HepG2 (cell line): ENCODE measurements around the gene AUP1. TPM values are rescaled to one million over a fixed set of nuclear protein-coding genes. Genes with fewer than 3 reads are reported as not detected.

Source experiments
- IKZF5 ChIP-seq: IDR thresholded peaks from 2 replicates; pipeline ENCODE4 v1.6.1; 2018; ENCODE audit warnings: missing genetic modification reagents, mild to moderate bottlenecking, missing compliant biosample characterization
- KDM5A ChIP-seq: fragments of 200-600 bp; sonication (generic); IDR thresholded peaks from 2 replicates; pipeline ENCODE4 v1.7.0; 2018; ENCODE audit warnings: antibody characterized with exemption, mild to moderate bottlenecking, low read length, borderline replicate concordance
- PHF8 ChIP-seq: sonication (generic); formaldehyde crosslinking; IDR thresholded peaks from 2 replicates; pipeline ENCODE4 v1.5.0; 2020; ENCODE audit warnings: missing genetic modification reagents
- ZNF282 ChIP-seq: fragments of 450-650 bp; IDR thresholded peaks from 2 replicates; pipeline ENCODE4 v1.6.1; 2018; ENCODE audit not compliant: partially characterized antibody
- ZNF550 ChIP-seq: sonication (generic); formaldehyde crosslinking; IDR thresholded peaks from 2 replicates; pipeline ENCODE4 v1.4.0; 2020; ENCODE audit warnings: mild to moderate bottlenecking, missing genetic modification reagents, borderline replicate concordance
- ZNF75D ChIP-seq: sonication (generic); formaldehyde crosslinking; IDR thresholded peaks from 2 replicates; pipeline ENCODE4 v1.8.1; 2023; ENCODE audit warnings: missing genetic modification reagents, mild to moderate bottlenecking, borderline replicate concordance
- ZNF891 ChIP-seq: sonication (generic); formaldehyde crosslinking; IDR thresholded peaks from 2 replicates; pipeline ENCODE4 v1.5.0; 2020; ENCODE audit warnings: mild to moderate bottlenecking, missing genetic modification reagents
- polyA plus RNA-seq, 8 experiments: library from polyadenylated mRNA; depleted of rRNA in 3 of 8; stranded (reverse) in 7 of 8; unstranded in 1 of 8; fragments of >200 nt; fragmentation: Illumina TruSeq in 4 of 8; extraction: Trizol in 4 of 8; gene quantifications; 2 replicates each; pipeline versions ENCODE4 v1.2.1 to v1.2.3, GENCODE V29; 2011 to 2016; ENCODE audit warnings: low read depth in 4 of 8, missing spikeins in 1 of 8, mixed read lengths in 1 of 8; ENCODE audit not compliant: insufficient read depth in 1 of 8
- total RNA-seq, 5 experiments: library from RNA; depleted of rRNA; stranded (reverse); fragments of >200 nt; fragmentation: Illumina TruSeq; extraction: Trizol; gene quantifications; 2 replicates each; pipeline ENCODE4 v1.2.3, GENCODE V29; 2016; ENCODE audit warnings: low read depth in 1 of 5
- TF ChIP-seq, protein P1 (sequence below), 2 experiments: sonication (generic) in 1 of 2; formaldehyde crosslinking in 1 of 2; IDR thresholded peaks; 2 replicates each; pipeline versions ENCODE4 v1.4.0 to v1.6.1; 2016 to 2020; ENCODE audit warnings: borderline replicate concordance in 1 of 2, low read depth in 1 of 2, mild to moderate bottlenecking in 1 of 2, missing genetic modification reagents in 1 of 2
- TF ChIP-seq, protein P2 (sequence below): sonication (generic); formaldehyde crosslinking; IDR thresholded peaks from 2 replicates; pipeline ENCODE4 v1.8.0; 2022; ENCODE audit warnings: missing genetic modification reagents, mild to moderate bottlenecking, moderate library complexity, borderline replicate concordance
- TF ChIP-seq, protein P3 (sequence below): sonication (generic); formaldehyde crosslinking; IDR thresholded peaks from 2 replicates; pipeline ENCODE4 v1.4.0; 2020; ENCODE audit warnings: mild to moderate bottlenecking, missing genetic modification reagents

The AUP1 gene
- total and polyA plus RNA-seq, 2 of the 13 experiments (the other 11 are each of a cell fraction or from before 2014, with no cell fraction given) = 174 to 267 TPM

- TF ChIP-seq, protein P1, sequence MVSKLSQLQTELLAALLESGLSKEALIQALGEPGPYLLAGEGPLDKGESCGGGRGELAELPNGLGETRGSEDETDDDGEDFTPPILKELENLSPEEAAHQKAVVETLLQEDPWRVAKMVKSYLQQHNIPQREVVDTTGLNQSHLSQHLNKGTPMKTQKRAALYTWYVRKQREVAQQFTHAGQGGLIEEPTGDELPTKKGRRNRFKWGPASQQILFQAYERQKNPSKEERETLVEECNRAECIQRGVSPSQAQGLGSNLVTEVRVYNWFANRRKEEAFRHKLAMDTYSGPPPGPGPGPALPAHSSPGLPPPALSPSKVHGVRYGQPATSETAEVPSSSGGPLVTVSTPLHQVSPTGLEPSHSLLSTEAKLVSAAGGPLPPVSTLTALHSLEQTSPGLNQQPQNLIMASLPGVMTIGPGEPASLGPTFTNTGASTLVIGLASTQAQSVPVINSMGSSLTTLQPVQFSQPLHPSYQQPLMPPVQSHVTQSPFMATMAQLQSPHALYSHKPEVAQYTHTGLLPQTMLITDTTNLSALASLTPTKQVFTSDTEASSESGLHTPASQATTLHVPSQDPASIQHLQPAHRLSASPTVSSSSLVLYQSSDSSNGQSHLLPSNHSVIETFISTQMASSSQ (IDR thresholded peaks at IDR 0.05; ENCODE audit: low read depth) = peak; percentile 77
- TF ChIP-seq, protein P1 (CRISPR knock-in tag; IDR thresholded peaks at IDR 0.05; ENCODE audit: borderline replicate concordance) = peak; percentile 31; the same call in 1 of the 2 replicates
- TF ChIP-seq, protein P2, sequence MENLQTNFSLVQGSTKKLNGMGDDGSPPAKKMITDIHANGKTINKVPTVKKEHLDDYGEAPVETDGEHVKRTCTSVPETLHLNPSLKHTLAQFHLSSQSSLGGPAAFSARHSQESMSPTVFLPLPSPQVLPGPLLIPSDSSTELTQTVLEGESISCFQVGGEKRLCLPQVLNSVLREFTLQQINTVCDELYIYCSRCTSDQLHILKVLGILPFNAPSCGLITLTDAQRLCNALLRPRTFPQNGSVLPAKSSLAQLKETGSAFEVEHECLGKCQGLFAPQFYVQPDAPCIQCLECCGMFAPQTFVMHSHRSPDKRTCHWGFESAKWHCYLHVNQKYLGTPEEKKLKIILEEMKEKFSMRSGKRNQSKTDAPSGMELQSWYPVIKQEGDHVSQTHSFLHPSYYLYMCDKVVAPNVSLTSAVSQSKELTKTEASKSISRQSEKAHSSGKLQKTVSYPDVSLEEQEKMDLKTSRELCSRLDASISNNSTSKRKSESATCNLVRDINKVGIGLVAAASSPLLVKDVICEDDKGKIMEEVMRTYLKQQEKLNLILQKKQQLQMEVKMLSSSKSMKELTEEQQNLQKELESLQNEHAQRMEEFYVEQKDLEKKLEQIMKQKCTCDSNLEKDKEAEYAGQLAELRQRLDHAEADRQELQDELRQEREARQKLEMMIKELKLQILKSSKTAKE (CRISPR knock-in tag) = peak; percentile 83
- no peak for TF ChIP-seq ZNF282
- no peak for TF ChIP-seq ZNF75D (CRISPR knock-in tag)
- TF ChIP-seq ZNF550 = no peak
- TF ChIP-seq PHF8 (CRISPR knock-in tag) = peak; percentile 22; the same call in 1 of the 2 replicates
- peak; percentile 48; the same call in 1 of the 2 replicates for TF ChIP-seq IKZF5 (CRISPR knock-in tag)
- TF ChIP-seq ZNF891 (CRISPR knock-in tag) = no peak
- peak; percentile 51; the same call in 1 of the 2 replicates for TF ChIP-seq KDM5A
- TF ChIP-seq, protein P3, sequence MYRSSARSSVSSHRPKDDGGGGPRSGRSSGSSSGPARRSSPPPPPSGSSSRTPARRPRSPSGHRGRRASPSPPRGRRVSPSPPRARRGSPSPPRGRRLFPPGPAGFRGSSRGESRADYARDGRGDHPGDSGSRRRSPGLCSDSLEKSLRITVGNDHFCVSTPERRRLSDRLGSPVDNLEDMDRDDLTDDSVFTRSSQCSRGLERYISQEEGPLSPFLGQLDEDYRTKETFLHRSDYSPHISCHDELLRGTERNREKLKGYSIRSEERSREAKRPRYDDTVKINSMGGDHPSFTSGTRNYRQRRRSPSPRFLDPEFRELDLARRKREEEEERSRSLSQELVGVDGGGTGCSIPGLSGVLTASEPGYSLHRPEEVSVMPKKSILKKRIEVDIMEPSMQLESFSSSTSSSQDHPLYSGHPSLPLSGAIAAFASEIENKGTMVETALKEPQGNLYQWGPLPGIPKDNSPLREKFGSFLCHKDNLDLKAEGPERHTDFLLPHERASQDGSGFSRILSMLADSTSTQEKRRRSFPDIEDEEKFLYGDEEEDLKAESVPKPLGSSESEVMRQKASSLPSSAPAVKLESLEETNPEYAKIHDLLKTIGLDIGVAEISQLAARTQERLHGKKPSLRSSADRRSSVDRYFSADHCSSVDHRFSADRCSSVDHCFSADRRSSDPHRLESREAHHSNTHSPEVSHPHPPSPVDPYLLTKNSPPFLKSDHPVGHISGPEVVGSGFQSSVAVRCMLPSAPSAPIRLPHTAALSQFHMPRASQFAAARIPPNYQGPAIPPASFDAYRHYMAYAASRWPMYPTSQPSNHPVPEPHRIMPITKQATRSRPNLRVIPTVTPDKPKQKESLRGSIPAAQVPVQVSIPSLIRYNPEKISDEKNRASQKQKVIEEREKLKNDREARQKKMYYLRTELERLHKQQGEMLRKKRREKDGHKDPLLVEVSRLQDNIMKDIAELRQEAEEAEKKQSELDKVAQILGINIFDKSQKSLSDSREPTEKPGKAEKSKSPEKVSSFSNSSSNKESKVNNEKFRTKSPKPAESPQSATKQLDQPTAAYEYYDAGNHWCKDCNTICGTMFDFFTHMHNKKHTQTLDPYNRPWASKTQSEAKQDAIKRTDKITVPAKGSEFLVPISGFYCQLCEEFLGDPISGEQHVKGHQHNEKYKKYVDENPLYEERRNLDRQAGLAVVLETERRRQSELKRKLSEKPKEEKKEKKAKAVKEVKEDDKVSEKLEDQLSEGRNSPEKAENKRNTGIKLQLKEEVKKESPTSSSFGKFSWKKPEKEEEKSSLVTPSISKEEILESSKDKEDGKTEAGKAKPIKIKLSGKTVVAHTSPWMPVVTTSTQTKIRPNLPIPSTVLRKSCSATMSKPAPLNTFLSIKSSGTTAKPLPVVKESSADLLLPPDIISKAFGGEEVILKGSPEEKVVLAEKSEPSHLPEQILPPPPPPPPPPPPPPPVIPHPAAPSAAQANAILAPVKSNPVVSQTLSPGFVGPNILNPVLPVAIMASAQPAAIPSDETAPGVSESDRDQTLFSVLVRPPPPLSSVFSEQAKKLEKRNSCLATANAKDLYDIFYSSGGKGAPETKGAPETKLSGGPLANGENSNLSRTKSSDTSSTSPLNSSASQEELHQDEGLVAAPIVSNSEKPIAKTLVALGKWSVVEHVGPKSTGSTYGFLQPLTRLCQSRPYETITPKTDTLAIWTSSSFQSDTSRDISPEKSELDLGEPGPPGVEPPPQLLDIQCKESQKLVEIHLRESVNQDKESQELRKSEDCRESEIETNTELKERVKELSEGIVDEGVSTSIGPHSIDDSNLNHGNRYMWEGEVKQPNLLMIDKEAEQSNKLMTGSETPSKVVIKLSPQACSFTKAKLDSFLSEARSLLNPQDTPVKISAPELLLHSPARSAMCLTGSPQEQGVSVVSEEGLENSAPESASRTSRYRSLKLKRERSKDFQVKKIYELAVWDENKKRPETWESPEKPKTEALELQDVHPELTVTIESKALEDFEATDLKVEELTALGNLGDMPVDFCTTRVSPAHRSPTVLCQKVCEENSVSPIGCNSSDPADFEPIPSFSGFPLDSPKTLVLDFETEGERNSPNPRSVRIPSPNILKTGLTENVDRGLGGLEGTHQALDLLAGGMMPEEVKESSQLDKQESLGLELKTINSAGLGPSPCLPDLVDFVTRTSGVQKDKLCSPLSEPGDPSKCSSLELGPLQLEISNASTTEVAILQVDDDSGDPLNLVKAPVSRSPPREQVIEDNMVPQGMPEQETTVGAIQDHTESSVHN = no peak
These were observed 40.6 kb downstream of the AUP1 start (continued) for GRCh38 chr2:74488643-74489481.
